Stimulated activated CD8-positive, alpha-beta memory T cell treated with anti-CD3 and anti-CD28 coated beads, Interleukin-15, amount 100 ng/mL, for 1 hour (primary cell): ENCODE measurements around the gene CLCN1.
"Not testable (repeated sequence)": the region's sequence is repeated elsewhere in the genome, so short reads cannot be mapped to it uniquely, and the experiment has no call there.

Source experiments
- DNase-seq: peaks from one replicate; pipeline ENCODE4 v3.0.0-alpha.2; 2020; ENCODE audit warnings: low read depth

CLCN1 gene

GRCh38 chr7:143384661-143385631 is 69.0 kb downstream of the CLCN1 start:
- no peak for DNase-seq

- DNase-seq = no peak
Measured at GRCh38 chr7:143385891-143386781, 70.2 kb downstream of the CLCN1 start.

GRCh38 chr7:143387156-143387975 is 71.5 kb downstream of the CLCN1 start:
- no peak for DNase-seq

- DNase-seq = no peak
Measured at GRCh38 chr7:143388051-143388450, 72.1 kb downstream of the CLCN1 start.

- no peak for DNase-seq
Measured at GRCh38 chr7:143388491-143389101, 72.7 kb downstream of the CLCN1 start.

GRCh38 chr7:143389316-143390103 is 73.6 kb downstream of the CLCN1 start:
- DNase-seq = no peak

- DNase-seq = no peak
Measured at GRCh38 chr7:143390104-143390772, 74.3 kb downstream of the CLCN1 start.

GRCh38 chr7:143390773-143391317 is 74.9 kb downstream of the CLCN1 start:
- DNase-seq = no peak

- no peak for DNase-seq
Measured at GRCh38 chr7:143391462-143392404, 75.8 kb downstream of the CLCN1 start.

GRCh38 chr7:143392427-143392826 is 76.5 kb downstream of the CLCN1 start:
- not testable (repeated sequence) for DNase-seq

GRCh38 chr7:143392875-143393266 is 77.0 kb downstream of the CLCN1 start:
- no peak for DNase-seq

GRCh38 chr7:143393267-143394041 is 77.5 kb downstream of the CLCN1 start:
- no peak for DNase-seq

GRCh38 chr7:143394068-143394467 is 78.2 kb downstream of the CLCN1 start:
- DNase-seq = no peak

- no peak for DNase-seq
Measured at GRCh38 chr7:143394777-143395176, 78.9 kb downstream of the CLCN1 start.

GRCh38 chr7:143395187-143396149 is 79.6 kb downstream of the CLCN1 start:
- DNase-seq = no peak

- no peak for DNase-seq
Measured at GRCh38 chr7:143396182-143396581, 80.3 kb downstream of the CLCN1 start.
